Erythroblast (primary cell): ENCODE data around the gene FBXW12.
A peak's percentile ranks its signal among the peaks of the same experiment; 100 is the strongest.

ENCODE experiments used
- DNase-seq, 2 experiments: peaks; one replicate each; lab custom pipeline; 2025; lab: John Stamatoyannopoulos, UW
- GATA1 ChIP-seq: IDR thresholded peaks from 2 replicates; pipeline ENCODE4 v1.6.1; 2011; ENCODE audit warnings: low read depth, mild to moderate bottlenecking, control low read depth, low read length, moderate library complexity
- POLR2A ChIP-seq: IDR thresholded peaks from 2 replicates; pipeline ENCODE4 v1.6.1; 2011; ENCODE audit warnings: mild to moderate bottlenecking, low read length

The FBXW12 gene

GRCh38 chr3:48356419-48356818 is 15.6 kb upstream of the FBXW12 start:
- TF ChIP-seq POLR2A (no peak), GATA1 (no peak)
- no peak for DNase-seq

GRCh38 chr3:48361928-48362327 is 10.1 kb upstream of the FBXW12 start:
- DNase-seq, result no peak
- TF ChIP-seq POLR2A (no peak), GATA1 (no peak)

GRCh38 chr3:48364840-48365239 is 7.2 kb upstream of the FBXW12 start:
- no peak for TF ChIP-seq POLR2A
- no peak for TF ChIP-seq GATA1
- no peak for DNase-seq

- TF ChIP-seq POLR2A (no peak), GATA1 (no peak)
- DNase-seq, result peak in 1 of 2 experiments; percentile 6
Observed at GRCh38 chr3:48367201-48367600, 4.8 kb upstream of the FBXW12 start.

GRCh38 chr3:48369693-48370332 is 2.2 kb upstream of the FBXW12 start:
- no peak for DNase-seq
- no peak for TF ChIP-seq GATA1

GRCh38 chr3:48370333-48370713 is 1.7 kb upstream of the FBXW12 start:
- TF ChIP-seq GATA1 (no peak), POLR2A (no peak)
- DNase-seq, result no peak

- TF ChIP-seq GATA1 (no peak), POLR2A (no peak)
- DNase-seq, result no peak
Observed at GRCh38 chr3:48372377-48372770, 355 bp downstream of the FBXW12 start.

- TF ChIP-seq GATA1, result no peak
- TF ChIP-seq POLR2A, result no peak
- DNase-seq, result no peak
Observed at GRCh38 chr3:48372862-48373435, 930 bp downstream of the FBXW12 start.

GRCh38 chr3:48387634-48388033 is 15.6 kb downstream of the FBXW12 start:
- no peak for TF ChIP-seq GATA1
- TF ChIP-seq POLR2A, result no peak
- no peak for DNase-seq

GRCh38 chr3:48388966-48389365 is 16.9 kb downstream of the FBXW12 start:
- DNase-seq, result no peak
- no peak for TF ChIP-seq POLR2A
- TF ChIP-seq GATA1, result no peak

GRCh38 chr3:48394391-48394790 is 22.4 kb downstream of the FBXW12 start:
- DNase-seq, result no peak
- TF ChIP-seq GATA1 (no peak), POLR2A (no peak)

- no peak for TF ChIP-seq POLR2A
- no peak for TF ChIP-seq GATA1
- DNase-seq, result no peak
Observed at GRCh38 chr3:48395714-48396113, 23.7 kb downstream of the FBXW12 start.

- no peak for DNase-seq
- no peak for TF ChIP-seq GATA1
- no peak for TF ChIP-seq POLR2A
Observed at GRCh38 chr3:48397767-48398681, 26.0 kb downstream of the FBXW12 start.
